K562 (cell line): ENCODE data around the gene PCNX4. TPM values are rescaled to one million over a fixed set of nuclear protein-coding genes. Genes with fewer than 3 reads are reported as not detected.
A peak's percentile ranks its signal among the peaks of the same experiment; 100 is the strongest.

Source experiments
- BCL6 ChIP-seq: fragments of 250-450 bp; sonication (Bioruptor Pico); IDR thresholded peaks from 2 replicates; pipeline ENCODE4 v1.4.0; 2020
- C11orf30 ChIP-seq: fragments of 450-650 bp; IDR thresholded peaks from 2 replicates; pipeline ENCODE4 v1.6.1; 2016; ENCODE audit warnings: low read depth, mild to moderate bottlenecking
- CBX2 ChIP-seq: fragments of 200-600 bp; sonication (generic); IDR thresholded peaks from one replicate; pipeline ENCODE4 v1.6.1; 2012; ENCODE audit warnings: mild to moderate bottlenecking, low read length, inconsistent platforms; ENCODE audit not compliant: insufficient read depth, poor library complexity, severe bottlenecking
- CBX3 ChIP-seq, 2 experiments: IDR thresholded peaks; 1 replicate in 1 of 2; 2 replicates in 1 of 2; pipeline ENCODE4 v1.6.1; 2012; ENCODE audit warnings: inconsistent platforms in 2 of 2, low read length in 2 of 2, borderline replicate concordance in 1 of 2, control low read depth in 1 of 2
- DACH1 ChIP-seq: fragments of 450-650 bp; IDR thresholded peaks from 2 replicates; pipeline ENCODE4 v1.6.1; 2018; ENCODE audit not compliant: partially characterized antibody
- ELK1 ChIP-seq: sonication (generic); formaldehyde crosslinking; IDR thresholded peaks from 2 replicates; pipeline ENCODE4 v1.8.1; 2022; ENCODE audit warnings: missing genetic modification reagents
- IRF2 ChIP-seq: sonication (generic); formaldehyde crosslinking; IDR thresholded peaks from 2 replicates; pipeline ENCODE4 v1.8.1; 2022; ENCODE audit warnings: mild to moderate bottlenecking, missing genetic modification reagents
- KLF10 ChIP-seq: fragments of 250-450 bp; sonication (Bioruptor Pico); IDR thresholded peaks from 2 replicates; pipeline ENCODE4 v1.6.1; 2021; ENCODE audit warnings: matching md5 sums
- MTA2 ChIP-seq: fragments of 450-650 bp; IDR thresholded peaks from 2 replicates; pipeline ENCODE4 v1.6.1; 2016; ENCODE audit warnings: low read depth
- MYBL2 ChIP-seq, 2 experiments: fragments of 450-650 bp in 1 of 2; sonication (generic) in 1 of 2; formaldehyde crosslinking in 1 of 2; IDR thresholded peaks; 2 replicates each; pipeline versions ENCODE4 v1.6.1 to v1.8.1; 2017 to 2022; ENCODE audit warnings: borderline replicate concordance in 1 of 2, inconsistent platforms in 1 of 2, low read depth in 1 of 2, mild to moderate bottlenecking in 1 of 2, missing genetic modification reagents in 1 of 2, moderate library complexity in 1 of 2
- RFX7 ChIP-seq: fragments of 250-450 bp; sonication (Bioruptor Pico); IDR thresholded peaks from 2 replicates; pipeline ENCODE4 v1.5.1; 2021; ENCODE audit warnings: mild to moderate bottlenecking
- RNF2 ChIP-seq: sonication (generic); IDR thresholded peaks from 2 replicates; pipeline ENCODE4 v1.6.1; 2016
- SNRNP70 ChIP-seq: fragments of 200-400 bp; formaldehyde crosslinking; optimal IDR thresholded peaks from 2 replicates; pipeline ENCODE3; 2017; ENCODE audit warnings: low read depth, low read length
- UBTF ChIP-seq, 2 experiments: IDR thresholded peaks; 2 replicates each; pipeline ENCODE4 v1.6.1; 2012; ENCODE audit warnings: improper control_type of control experiment in 2 of 2, low read depth in 2 of 2, low read length in 2 of 2, borderline replicate concordance in 1 of 2
- ZBTB9 ChIP-seq: fragments of 450-650 bp; formaldehyde crosslinking; IDR thresholded peaks from 2 replicates; pipeline ENCODE4 v1.4.0; 2020; ENCODE audit warnings: mild to moderate bottlenecking, moderate library complexity
- ZNF175 ChIP-seq: fragments of 200-800 bp; sonication (Bioruptor generic); IDR thresholded peaks from 2 replicates; pipeline ENCODE4 v1.6.1; 2016; ENCODE audit warnings: low read depth, mild to moderate bottlenecking, missing genetic modification characterization, missing compliant biosample characterization
- ZNF395 ChIP-seq: fragments of 200-800 bp; sonication (Bioruptor generic); IDR thresholded peaks from 2 replicates; pipeline ENCODE4 v1.6.1; 2017; ENCODE audit warnings: missing genetic modification characterization, missing compliant biosample characterization
- ZNF445 ChIP-seq: fragments of 250-450 bp; sonication (Bioruptor Pico); IDR thresholded peaks from 2 replicates; pipeline ENCODE4 v1.4.0; 2020; ENCODE audit warnings: low read depth, mild to moderate bottlenecking, moderate library complexity
- ZNF79 ChIP-seq: fragments of 250-450 bp; sonication (Bioruptor Pico); IDR thresholded peaks from 2 replicates; pipeline ENCODE4 v1.4.0; 2020; ENCODE audit warnings: low read depth, mild to moderate bottlenecking, moderate library complexity
- polyA plus RNA-seq, 8 experiments: library from polyadenylated mRNA; depleted of rRNA in 4 of 8; stranded (reverse) in 5 of 8; unstranded in 3 of 8; fragments of >200 nt; fragmentation: Nextera tagmentation in 2 of 8; fragmentation: Illumina TruSeq in 1 of 8; extraction: Ambion mirVana in 2 of 8; extraction: Trizol in 1 of 8; gene quantifications; 2 replicates each; pipeline versions ENCODE4 v1.2.1 to v1.2.3, GENCODE V29; 2011 to 2014; ENCODE audit warnings: inconsistent platforms in 1 of 8, missing spikeins in 1 of 8
- total RNA-seq, 7 experiments: library from RNA; depleted of rRNA in 6 of 7; stranded (reverse); fragments of >200 nt in 6 of 7; fragmentation: Illumina TruSeq in 2 of 7; extraction: Trizol in 2 of 7; gene quantifications; 2 replicates each; pipeline versions ENCODE4 v1.2.1 to v1.2.3, GENCODE V29; 2011 to 2021; ENCODE audit warnings: low replicate concordance in 1 of 7

The PCNX4 gene
- total and polyA plus RNA-seq, 9 of the 15 experiments (the other 6 are each of a cell fraction or from before 2014, with no cell fraction given): 10.0 to 41.2 (median 22.4) TPM

- TF ChIP-seq UBTF (IDR thresholded peaks at IDR 0.05; ENCODE audit: borderline replicate concordance in 1 of 2, low read depth in 2 of 2, low read length in 2 of 2) (no peak), DACH1 (no peak), ZNF395 (peak; percentile 49; the same call in 1 of the 2 replicates), KLF10 (CRISPR knock-in tag) (no peak), C11orf30 (peak; percentile 74; the same call in 1 of the 2 replicates), CBX3 (IDR thresholded peaks at IDR 0.05; ENCODE audit: borderline replicate concordance in 1 of 2, low read length in 2 of 2) (no peak), ZNF175 (CRISPR knock-in tag) (no peak), RFX7 (CRISPR knock-in tag) (no peak), IRF2 (CRISPR knock-in tag) (no peak), MTA2 (no peak), MYBL2 (IDR thresholded peaks at IDR 0.05; ENCODE audit: low read depth) (no peak), MYBL2 (CRISPR knock-in tag; IDR thresholded peaks at IDR 0.05; ENCODE audit: borderline replicate concordance) (no peak), RNF2 (no peak), ZNF445 (CRISPR knock-in tag) (no peak), ELK1 (CRISPR knock-in tag) (no peak), ZBTB9 (no peak), CBX2 (no peak), SNRNP70 (no peak), BCL6 (CRISPR knock-in tag) (no peak), ZNF79 (CRISPR knock-in tag) (no peak)
These were observed 731 bp upstream of the PCNX4 start (continued) for GRCh38 chr14:60090864-60091519.
